HG03354 (cell line): ENCODE measurements around the gene FOXO6.

Experiments used
- ATAC-seq: cut with Tn5 transposase; IDR thresholded peaks from one replicate; pipeline ENCODE4 v1.9.1; 2021; ENCODE audit warnings: mild to moderate bottlenecking; ENCODE audit not compliant: unreplicated experiment, poor library complexity, severe bottlenecking

Gene FOXO6

GRCh38 chr1:41380979-41381691 lies 19.9 kb downstream of the FOXO6 start:
- no peak for ATAC-seq

GRCh38 chr1:41381692-41382479 lies 20.7 kb downstream of the FOXO6 start:
- ATAC-seq, result no peak

GRCh38 chr1:41382480-41383090 lies 21.4 kb downstream of the FOXO6 start:
- ATAC-seq, result no peak

GRCh38 chr1:41383094-41383852 lies 22.0 kb downstream of the FOXO6 start:
- no peak for ATAC-seq

GRCh38 chr1:41384579-41384978 lies 23.3 kb downstream of the FOXO6 start:
- ATAC-seq, result no peak

GRCh38 chr1:41385398-41386195 lies 24.4 kb downstream of the FOXO6 start:
- ATAC-seq, result no peak

- ATAC-seq, result no peak
Measured at GRCh38 chr1:41386196-41386663, 25.0 kb downstream of the FOXO6 start.

- ATAC-seq, result no peak
Measured at GRCh38 chr1:41387667-41388091, 26.4 kb downstream of the FOXO6 start.

GRCh38 chr1:41388510-41388909 lies 27.3 kb downstream of the FOXO6 start:
- ATAC-seq, result no peak

GRCh38 chr1:41389009-41389408 lies 27.8 kb downstream of the FOXO6 start:
- ATAC-seq, result no peak

- ATAC-seq, result no peak
Measured at GRCh38 chr1:41390166-41390565, 28.9 kb downstream of the FOXO6 start.

GRCh38 chr1:41390573-41390972 lies 29.3 kb downstream of the FOXO6 start:
- no peak for ATAC-seq

GRCh38 chr1:41391834-41392527 lies 30.7 kb downstream of the FOXO6 start:
- no peak for ATAC-seq

- no peak for ATAC-seq
Measured at GRCh38 chr1:41392528-41392924, 31.3 kb downstream of the FOXO6 start.

- ATAC-seq, result no peak
Measured at GRCh38 chr1:41393716-41394368, 32.6 kb downstream of the FOXO6 start.

- ATAC-seq, result no peak
Measured at GRCh38 chr1:41394369-41394744, 33.1 kb downstream of the FOXO6 start.

GRCh38 chr1:41394959-41395956 lies 34.0 kb downstream of the FOXO6 start:
- ATAC-seq, result no peak
